Measurements from ENCODE around the gene RBM11.
A peak's percentile ranks its signal among the peaks of the same experiment; 100 is the strongest.

The RBM11 gene

GRCh38 chr21:14271641-14272040 lies 55.7 kb downstream of the RBM11 start:
- DNase-seq = no peak

DNA sequence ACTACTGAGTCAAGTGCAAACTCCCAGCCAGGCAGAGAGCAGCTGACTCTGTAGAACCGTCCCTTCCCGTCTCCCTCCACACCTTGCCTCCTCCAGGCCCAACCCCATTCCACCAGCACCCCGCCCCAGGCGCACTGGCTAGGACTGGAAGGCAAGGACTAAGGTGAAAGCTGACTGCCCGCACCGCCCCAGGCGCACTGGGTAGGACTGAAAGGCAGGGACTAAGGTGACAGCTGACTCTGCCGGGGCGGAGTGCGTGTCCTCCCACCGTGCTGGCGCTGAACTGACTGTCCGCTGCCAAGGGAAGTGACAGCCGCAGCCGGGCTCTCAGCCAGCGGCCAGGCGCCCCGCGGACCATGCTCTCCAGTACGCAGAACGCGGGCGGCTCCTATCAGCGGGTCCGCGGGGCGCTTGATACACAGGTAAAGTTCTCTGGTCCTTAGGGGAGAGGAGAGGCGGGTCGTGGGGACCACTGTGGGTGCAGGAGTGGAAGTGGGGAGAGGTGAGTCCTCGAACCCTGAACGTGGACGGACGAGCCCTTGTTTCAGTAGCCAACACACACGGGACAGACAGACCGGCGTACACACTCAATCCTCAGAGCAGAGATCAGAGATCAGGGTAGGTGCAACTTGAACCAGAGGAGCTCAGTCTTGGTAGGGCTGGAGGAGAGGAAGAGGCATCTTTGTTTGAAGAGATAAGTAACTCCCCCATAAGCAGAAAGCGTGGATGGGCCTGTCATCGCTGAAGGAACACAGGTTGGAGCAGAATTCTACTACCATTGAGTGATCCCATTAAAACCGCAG lies 58.0 kb downstream of the RBM11 start:
- DNase-seq = peak; percentile 24 to 69 (median 33)

DNA sequence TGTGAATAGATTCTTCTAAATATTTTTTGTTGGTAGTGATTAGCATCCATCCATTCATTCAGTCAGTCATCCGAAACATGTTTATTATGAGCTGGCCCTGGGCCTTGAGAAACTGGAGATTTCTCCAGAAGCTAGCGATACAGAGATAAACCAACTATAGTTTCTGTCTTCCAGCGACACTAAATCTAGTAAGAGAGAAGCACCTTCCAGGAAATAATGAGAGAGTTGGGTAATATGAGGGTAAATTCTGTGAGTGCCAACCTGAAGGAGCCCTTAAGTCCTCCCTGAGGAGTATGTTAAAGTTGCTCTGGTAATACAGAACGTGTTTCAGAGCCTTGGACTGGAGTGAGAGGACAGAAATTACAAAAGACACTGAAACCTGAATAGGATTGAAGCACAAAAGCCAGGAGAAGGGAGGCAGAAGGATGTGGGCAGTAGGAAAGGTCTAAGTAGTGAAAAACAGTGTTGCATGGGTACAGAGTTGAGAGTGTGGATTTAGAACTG lies 59.8 kb downstream of the RBM11 start:
- no peak for DNase-seq

Data from suppressor macrophage treated with lipopolysaccharide for 1 hour (primary cell).